NCI-H1417 treated with DMSO at 0.1 percent for 48 hours (cell line): ENCODE measurements around the gene DNASE2B.
A peak's percentile ranks its signal among the peaks of the same experiment; 100 is the strongest.
"Not testable (repeated sequence)": the region's sequence is repeated elsewhere in the genome, so short reads cannot be mapped to it uniquely, and the experiment has no call there.

Experiments used
- DNase-seq: peaks from one replicate; lab custom pipeline; 2025; lab: John Stamatoyannopoulos, UW

Gene DNASE2B

GRCh38 chr1:84412316-84412942 lies 14.1 kb downstream of the DNASE2B start:
- no peak for DNase-seq

- no peak for DNase-seq
Measured at GRCh38 chr1:84415396-84415795, 17.1 kb downstream of the DNASE2B start.

GRCh38 chr1:84422909-84423308 lies 24.6 kb downstream of the DNASE2B start:
- no peak for DNase-seq

- no peak for DNase-seq
Measured at GRCh38 chr1:84424513-84425149, 26.3 kb downstream of the DNASE2B start.

GRCh38 chr1:84425150-84425896 lies 27.0 kb downstream of the DNASE2B start:
- no peak for DNase-seq

GRCh38 chr1:84426376-84426775 lies 28.1 kb downstream of the DNASE2B start:
- DNase-seq: no peak

GRCh38 chr1:84427250-84428188 lies 29.2 kb downstream of the DNASE2B start:
- no peak for DNase-seq

- DNase-seq: no peak
Measured at GRCh38 chr1:84428235-84428634, 30.0 kb downstream of the DNASE2B start.

- no peak for DNase-seq
Measured at GRCh38 chr1:84429231-84429630, 30.9 kb downstream of the DNASE2B start.

GRCh38 chr1:84430546-84430945 lies 32.3 kb downstream of the DNASE2B start:
- DNase-seq: no peak

- DNase-seq: peak; percentile 75
Measured at GRCh38 chr1:84433258-84434080, 35.2 kb downstream of the DNASE2B start.

- no peak for DNase-seq
Measured at GRCh38 chr1:84434081-84434769, 35.9 kb downstream of the DNASE2B start.

- no peak for DNase-seq
Measured at GRCh38 chr1:84434801-84435549, 36.7 kb downstream of the DNASE2B start.

- DNase-seq: no peak
Measured at GRCh38 chr1:84436876-84437655, 38.8 kb downstream of the DNASE2B start.

GRCh38 chr1:84442256-84442655 lies 44.0 kb downstream of the DNASE2B start:
- DNase-seq: no peak

- not testable (repeated sequence) for DNase-seq
Measured at GRCh38 chr1:84442747-84443646, 44.7 kb downstream of the DNASE2B start.

- DNase-seq: not testable (repeated sequence)
Measured at GRCh38 chr1:84448704-84449103, 50.4 kb downstream of the DNASE2B start.

- DNase-seq: no peak
Measured at GRCh38 chr1:84450910-84451309, 52.6 kb downstream of the DNASE2B start.
